GM15510 (cell line): Measurements from ENCODE around the gene TRIM17.

Source experiments
- POLR2A ChIP-seq: IDR thresholded peaks from 3 replicates; pipeline ENCODE4 v1.6.1; 2011; ENCODE audit warnings: borderline replicate concordance; ENCODE audit not compliant: insufficient read length; ENCODE audit errors: extremely low read depth

Gene TRIM17

GRCh38 chr1:228366062-228366865 is 50.4 kb downstream of the TRIM17 start:
- TF ChIP-seq POLR2A: no peak

GRCh38 chr1:228365271-228366061 is 51.2 kb downstream of the TRIM17 start:
- no peak for TF ChIP-seq POLR2A

GRCh38 chr1:228364706-228365213 is 51.9 kb downstream of the TRIM17 start:
- TF ChIP-seq POLR2A: no peak

GRCh38 chr1:228364068-228364705 is 52.5 kb downstream of the TRIM17 start:
- no peak for TF ChIP-seq POLR2A

DNA sequence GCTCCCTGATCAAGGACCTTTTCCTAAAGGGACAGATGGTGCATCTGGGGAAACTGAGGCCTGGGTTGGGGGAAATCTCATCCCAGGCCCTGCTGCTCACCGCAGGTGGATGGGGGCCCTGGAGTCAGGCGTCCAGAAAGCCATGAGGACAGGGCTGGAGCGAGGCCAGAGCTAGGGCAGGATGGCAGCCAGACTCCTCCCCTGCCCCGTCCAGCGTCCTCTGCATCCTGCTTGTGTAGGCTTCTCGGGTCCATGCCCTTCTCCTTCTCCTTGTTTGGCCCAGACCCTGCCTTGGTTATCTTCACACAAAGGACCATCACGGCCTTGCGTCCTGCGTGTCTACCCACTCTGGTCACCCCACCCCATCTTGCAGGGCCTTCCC is 53.0 kb downstream of the TRIM17 start:
- TF ChIP-seq POLR2A: no peak

GRCh38 chr1:228362884-228363450 is 53.7 kb downstream of the TRIM17 start:
- TF ChIP-seq POLR2A: no peak

DNA sequence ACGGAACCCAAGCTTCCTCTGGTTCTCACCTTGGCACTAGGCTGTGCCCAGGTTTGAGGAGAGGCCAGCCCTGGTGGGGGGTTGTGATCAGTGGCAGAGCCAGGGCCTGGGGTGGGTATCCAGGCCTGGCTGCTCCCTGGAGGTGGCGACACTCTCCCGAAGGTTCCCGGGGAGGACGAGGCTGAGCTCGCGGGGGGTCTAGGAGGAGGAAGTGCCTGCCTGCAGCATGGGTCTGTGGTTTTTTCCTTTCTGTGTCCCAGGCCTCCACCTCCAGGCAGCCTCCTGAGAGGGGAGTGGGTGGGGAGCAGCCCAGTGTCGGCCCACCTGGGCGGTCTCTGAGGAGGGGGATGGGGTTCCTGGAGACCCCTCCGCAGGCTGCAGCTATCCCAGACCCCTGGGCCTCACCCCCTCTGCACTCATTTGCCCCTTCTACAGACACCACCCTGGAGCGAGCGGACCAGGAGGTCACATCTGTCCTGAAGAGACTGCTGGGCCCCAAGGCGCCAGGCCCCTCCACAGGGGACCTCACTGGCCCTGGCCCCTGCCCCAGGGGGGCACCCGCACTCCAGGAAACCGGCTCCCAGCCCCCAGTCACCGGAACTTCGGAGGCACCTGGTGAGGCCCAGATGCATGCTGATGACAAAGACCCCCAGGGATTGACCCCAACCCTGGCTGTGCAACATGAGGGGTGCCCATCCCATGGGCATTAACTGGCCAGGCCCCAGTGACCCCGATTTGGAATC is 54.3 kb downstream of the TRIM17 start:
- TF ChIP-seq POLR2A: no peak

GRCh38 chr1:228361314-228362140 is 55.1 kb downstream of the TRIM17 start:
- TF ChIP-seq POLR2A: no peak

GRCh38 chr1:228360533-228361313 is 55.9 kb downstream of the TRIM17 start:
- TF ChIP-seq POLR2A: no peak

DNA sequence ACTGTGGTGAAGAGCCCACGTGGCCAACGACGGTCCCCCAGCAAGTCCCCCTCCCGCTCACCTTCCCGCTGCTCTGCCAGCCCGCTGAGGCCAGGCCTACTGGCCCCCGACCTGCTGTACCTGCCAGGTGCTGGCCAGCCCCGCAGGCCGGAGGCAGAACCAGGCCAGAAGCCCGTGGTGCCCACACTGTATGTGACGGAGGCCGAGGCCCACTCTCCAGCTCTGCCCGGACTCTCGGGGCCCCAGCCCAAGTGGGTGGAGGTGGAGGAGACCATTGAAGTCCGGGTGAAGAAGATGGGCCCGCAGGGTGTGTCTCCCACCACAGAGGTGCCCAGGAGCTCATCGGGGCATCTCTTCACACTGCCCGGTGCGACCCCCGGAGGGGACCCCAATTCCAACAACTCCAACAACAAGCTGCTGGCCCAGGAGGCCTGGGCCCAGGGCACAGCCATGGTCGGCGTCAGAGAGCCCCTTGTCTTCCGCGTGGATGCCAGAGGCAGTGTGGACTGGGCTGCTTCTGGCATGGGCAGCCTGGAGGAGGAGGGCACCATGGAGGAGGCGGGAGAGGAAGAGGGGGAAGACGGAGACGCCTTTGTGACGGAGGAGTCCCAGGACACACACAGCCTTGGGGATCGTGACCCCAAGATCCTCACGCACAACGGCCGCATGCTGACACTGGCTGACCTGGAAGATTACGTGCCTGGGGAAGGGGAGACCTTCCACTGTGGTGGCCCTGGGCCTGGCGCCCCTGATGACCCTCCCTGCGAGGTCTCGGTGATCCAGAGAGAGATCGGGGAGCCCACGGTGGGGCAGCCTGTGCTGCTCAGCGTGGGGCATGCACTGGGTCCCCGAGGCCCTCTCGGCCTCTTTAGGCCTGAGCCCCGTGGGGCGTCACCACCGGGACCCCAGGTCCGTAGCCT is 56.8 kb downstream of the TRIM17 start:
- TF ChIP-seq POLR2A: no peak

DNA sequence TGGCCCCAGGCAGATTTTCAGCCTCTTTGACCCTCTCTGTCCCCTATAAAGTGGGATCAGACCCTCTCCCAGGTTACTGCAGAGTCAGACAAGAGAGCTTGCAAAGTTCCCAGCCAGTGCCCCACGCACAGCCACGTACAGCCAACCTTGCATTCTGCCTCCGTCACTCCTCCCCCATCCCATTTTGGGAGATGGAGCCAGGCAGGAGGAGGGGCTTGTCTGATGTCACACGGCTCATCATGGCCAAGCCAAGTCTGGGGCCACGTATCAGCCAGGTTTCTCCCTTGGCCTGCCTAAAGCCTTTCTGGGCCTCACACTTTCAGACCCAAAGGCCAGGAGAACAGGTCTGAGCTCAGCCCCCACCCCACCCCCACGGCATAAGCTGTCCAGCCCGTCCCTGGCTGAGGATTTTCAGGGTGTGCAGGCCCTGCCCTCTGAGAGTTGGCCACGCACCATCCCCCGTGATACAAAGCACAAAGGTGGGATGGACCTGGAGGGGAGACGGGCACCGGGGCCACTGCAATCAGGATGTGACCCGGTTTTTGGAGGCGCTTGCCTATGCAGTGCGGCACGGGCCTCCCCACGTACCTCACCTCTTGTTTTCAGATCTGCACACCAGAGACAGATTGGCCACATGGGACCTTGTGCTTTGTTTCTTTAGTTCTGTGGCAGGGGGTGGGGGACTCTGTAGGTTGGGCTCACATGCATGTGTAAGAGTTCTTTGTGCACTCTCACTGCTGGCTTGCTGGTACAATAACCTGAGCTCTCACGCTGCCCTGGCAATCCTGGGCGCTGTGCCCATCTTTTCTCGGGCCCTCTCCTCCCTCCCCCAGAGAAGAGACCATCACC is 57.7 kb downstream of the TRIM17 start:
- TF ChIP-seq POLR2A: no peak
